ENCODE results near the gene MTM1. TPM values are rescaled to one million over a fixed set of nuclear protein-coding genes. Genes with fewer than 3 reads are reported as not detected.

The MTM1 gene
- total RNA-seq, 1 experiment from 2014 or later, result 6.4 TPM

DNA sequence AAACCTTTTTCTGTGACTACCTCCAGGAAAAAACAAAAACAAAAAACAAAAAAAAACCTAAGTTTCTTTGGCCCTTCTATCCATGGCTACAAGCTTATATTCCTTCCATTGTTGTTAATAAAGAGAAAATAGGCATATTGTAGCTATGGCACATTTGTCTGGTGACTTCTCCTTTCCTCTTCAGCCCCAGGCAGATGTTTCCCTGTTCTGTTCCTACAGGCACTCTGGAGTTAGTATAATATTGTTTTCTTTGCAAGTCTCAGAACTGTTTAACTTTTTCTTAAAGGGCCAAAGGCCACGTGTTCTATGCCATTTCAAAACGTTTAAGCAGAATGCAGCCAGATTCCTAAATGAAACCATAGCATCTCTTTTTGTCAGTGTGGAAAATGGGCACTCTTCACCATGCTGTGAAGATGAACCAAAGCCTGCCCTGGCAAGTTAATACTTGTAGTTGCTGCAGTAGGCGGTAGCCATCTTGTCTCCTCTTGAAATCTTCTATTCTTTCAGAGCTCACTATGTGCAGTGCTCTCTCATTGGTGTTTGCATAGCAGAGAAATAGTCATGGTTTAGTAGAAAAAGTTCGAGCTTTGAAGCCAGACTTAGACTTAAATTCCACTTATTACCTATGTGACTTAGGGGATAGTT is 80.0 kb downstream of the MTM1 start:
- Histone ChIP-seq H3K14ac (ENCODE audit: insufficient read depth, low read length) (no peak overlapping the region), H3K27me3 (ENCODE audit: insufficient read depth, low read length) (no peaks in the 10 kb centered on the region), H4K20me1 (ENCODE audit: control insufficient read depth, insufficient read depth, insufficient read length) (no peaks in the 10 kb centered on the region), H2BK15ac (ENCODE audit: low read depth, low read length) (no peak overlapping the region), H2BK120ac (ENCODE audit: low read depth, low read length, poor library complexity, severe bottlenecking) (no peak overlapping the region), H3K56ac (ENCODE audit: insufficient read length, low read depth, low read length) (no peak overlapping the region), H2AK5ac (ENCODE audit: insufficient read length, low read length) (no peak overlapping the region), H4K8ac (replicated peaks; ENCODE audit: insufficient read length, low read depth, low read length) (no peak overlapping the region), H4K5ac (ENCODE audit: insufficient read length, low read depth, low read length) (no peak overlapping the region), H4K91ac (ENCODE audit: insufficient read length, low read depth, low read length) (no peak overlapping the region), H3T11ph (ENCODE audit: low read length) (no peak overlapping the region), H2AFZ (ENCODE audit: low read length) (no peak overlapping the region), H3K27ac (ENCODE audit: insufficient read length, low read depth, low read length) (no peak overlapping the region), H2BK5ac (ENCODE audit: insufficient read length, low read length) (no peak overlapping the region), H3K4me1 (ENCODE audit: insufficient read depth, low read length) (no peaks in the 10 kb centered on the region), H2BK12ac (ENCODE audit: insufficient read length, low read depth, low read length) (no peak overlapping the region), H3K23me2 (ENCODE audit: insufficient read length, low read depth, low read length, poor library complexity, severe bottlenecking) (no peaks in the 10 kb centered on the region), H3K4ac (ENCODE audit: low read depth, low read length) (no peak overlapping the region), H3K79me2 (ENCODE audit: insufficient read depth, low read length) (no peaks in the 10 kb centered on the region), H3K18ac (ENCODE audit: insufficient read length, low read depth, low read length) (no peak overlapping the region), H3K4me2 (ENCODE audit: insufficient read depth, insufficient read length, low read length) (no peak overlapping the region), H3K9ac (ENCODE audit: extremely low read depth, insufficient read length, low read length) (no peak overlapping the region), H3K79me1 (ENCODE audit: insufficient read depth, low read depth, low read length, poor library complexity, severe bottlenecking) (no peaks in the 10 kb centered on the region), H3K9me3 (ENCODE audit: control insufficient read depth, low read depth, low read length) (no peaks in the 10 kb centered on the region), H3K23ac (ENCODE audit: insufficient read length, low read depth, low read length) (no peak overlapping the region), H2BK20ac (ENCODE audit: low read depth, low read length, poor library complexity, severe bottlenecking) (no peak overlapping the region)
- Mint-ChIP-seq H3K4me3 (no peak overlapping the region), H3K9me3 (peaks cover 54 to 57% of the 10 kb centered on the region in 2 experiments), H3K4me1 (no peaks in the 10 kb centered on the region), H3K27me3 (ENCODE audit: low read depth) (no peaks in the 10 kb centered on the region), H3K27ac (no peak overlapping the region), H3K36me3 (ENCODE audit: insufficient read depth in 1 of 3, low read depth in 3 of 3) (peaks cover 0 to 5% (median 1%) of the 10 kb centered on the region in 3 experiments; a peak in 4 of 7 replicates)
- DNase-seq, result no peak
- TF ChIP-seq, protein P1, sequence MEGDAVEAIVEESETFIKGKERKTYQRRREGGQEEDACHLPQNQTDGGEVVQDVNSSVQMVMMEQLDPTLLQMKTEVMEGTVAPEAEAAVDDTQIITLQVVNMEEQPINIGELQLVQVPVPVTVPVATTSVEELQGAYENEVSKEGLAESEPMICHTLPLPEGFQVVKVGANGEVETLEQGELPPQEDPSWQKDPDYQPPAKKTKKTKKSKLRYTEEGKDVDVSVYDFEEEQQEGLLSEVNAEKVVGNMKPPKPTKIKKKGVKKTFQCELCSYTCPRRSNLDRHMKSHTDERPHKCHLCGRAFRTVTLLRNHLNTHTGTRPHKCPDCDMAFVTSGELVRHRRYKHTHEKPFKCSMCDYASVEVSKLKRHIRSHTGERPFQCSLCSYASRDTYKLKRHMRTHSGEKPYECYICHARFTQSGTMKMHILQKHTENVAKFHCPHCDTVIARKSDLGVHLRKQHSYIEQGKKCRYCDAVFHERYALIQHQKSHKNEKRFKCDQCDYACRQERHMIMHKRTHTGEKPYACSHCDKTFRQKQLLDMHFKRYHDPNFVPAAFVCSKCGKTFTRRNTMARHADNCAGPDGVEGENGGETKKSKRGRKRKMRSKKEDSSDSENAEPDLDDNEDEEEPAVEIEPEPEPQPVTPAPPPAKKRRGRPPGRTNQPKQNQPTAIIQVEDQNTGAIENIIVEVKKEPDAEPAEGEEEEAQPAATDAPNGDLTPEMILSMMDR (conservative IDR thresholded peaks at IDR 0.05), result no peak
- no CpG with 5 or more reads among the region's 4 CpGs for WGBS (ENCODE audit: extremely low coverage, insufficient read length, low lambda C conversion rate)

All from H9 (cell line).